Measurements from ENCODE around the gene GRM8. TPM values are rescaled to one million over a fixed set of nuclear protein-coding genes. Genes with fewer than 3 reads are reported as not detected.

GRM8 gene
- total RNA-seq, 4 donors from 2014 or later = 0.57 TPM; not detected in 3

DNA sequence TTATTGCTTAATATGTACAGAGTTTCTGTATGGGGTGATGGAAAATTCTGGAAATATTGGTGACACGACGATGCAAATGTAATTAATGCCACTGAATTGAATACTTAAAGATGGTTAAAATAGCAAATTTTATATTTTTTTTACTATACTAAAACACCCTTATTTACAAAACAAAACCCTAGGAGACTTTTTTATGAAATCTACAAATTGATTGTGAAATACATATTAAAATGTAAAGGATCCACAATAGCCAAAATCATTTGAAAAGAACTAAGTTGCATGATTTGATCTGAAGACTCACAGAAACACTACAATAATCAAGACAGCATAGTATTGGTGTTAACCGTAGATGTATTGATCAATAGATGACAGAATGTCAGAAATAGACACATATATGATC lies 252.0 kb downstream of the GRM8 start:
- WGBS, 2 donors = 79 to 92% methylated on average over 3 of the region's 3 CpGs
- H3K27ac ChIP-seq = no peak overlapping the region
- intact Hi-C loops (cut with DNase I) = no loop called here

DNA sequence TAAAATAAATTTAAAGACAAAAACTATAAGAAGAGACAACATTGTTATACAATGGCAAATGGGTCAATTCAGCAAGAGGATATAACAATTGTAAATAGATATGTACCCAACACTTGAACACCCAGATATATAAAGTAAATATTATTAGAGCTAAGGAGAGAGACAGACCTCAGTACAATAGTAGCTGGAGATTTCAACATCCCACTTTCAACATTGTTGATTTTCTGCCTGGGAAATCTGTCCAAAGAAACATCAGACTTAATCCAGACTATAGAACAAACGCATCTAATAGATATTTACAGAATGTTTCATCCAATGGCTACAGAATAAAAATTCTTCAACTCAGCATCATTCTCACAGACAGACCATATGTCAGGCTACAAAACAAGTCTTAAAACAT lies 256.1 kb downstream of the GRM8 start:
- WGBS, 2 donors = 18 to 38% methylated on average over 1 of the region's 1 CpG
- H3K4me1 ChIP-seq = no peaks in the 10 kb centered on the region
- no peak for DNase-seq
- H3K9me3 ChIP-seq = no peaks in the 10 kb centered on the region
- no peak overlapping the region for H3K4me3 ChIP-seq
- no peaks in the 10 kb centered on the region for H3K27me3 ChIP-seq
- H3K36me3 ChIP-seq = no peaks in the 10 kb centered on the region
- TF ChIP-seq POLR2A (IDR thresholded peaks at IDR 0.05) = no peak
- TF ChIP-seq, protein P1, sequence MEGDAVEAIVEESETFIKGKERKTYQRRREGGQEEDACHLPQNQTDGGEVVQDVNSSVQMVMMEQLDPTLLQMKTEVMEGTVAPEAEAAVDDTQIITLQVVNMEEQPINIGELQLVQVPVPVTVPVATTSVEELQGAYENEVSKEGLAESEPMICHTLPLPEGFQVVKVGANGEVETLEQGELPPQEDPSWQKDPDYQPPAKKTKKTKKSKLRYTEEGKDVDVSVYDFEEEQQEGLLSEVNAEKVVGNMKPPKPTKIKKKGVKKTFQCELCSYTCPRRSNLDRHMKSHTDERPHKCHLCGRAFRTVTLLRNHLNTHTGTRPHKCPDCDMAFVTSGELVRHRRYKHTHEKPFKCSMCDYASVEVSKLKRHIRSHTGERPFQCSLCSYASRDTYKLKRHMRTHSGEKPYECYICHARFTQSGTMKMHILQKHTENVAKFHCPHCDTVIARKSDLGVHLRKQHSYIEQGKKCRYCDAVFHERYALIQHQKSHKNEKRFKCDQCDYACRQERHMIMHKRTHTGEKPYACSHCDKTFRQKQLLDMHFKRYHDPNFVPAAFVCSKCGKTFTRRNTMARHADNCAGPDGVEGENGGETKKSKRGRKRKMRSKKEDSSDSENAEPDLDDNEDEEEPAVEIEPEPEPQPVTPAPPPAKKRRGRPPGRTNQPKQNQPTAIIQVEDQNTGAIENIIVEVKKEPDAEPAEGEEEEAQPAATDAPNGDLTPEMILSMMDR (IDR thresholded peaks at IDR 0.05) = no peak
- no peak overlapping the region for H3K27ac ChIP-seq
- intact Hi-C loops (cut with DNase I) = no loop called here

More for the DNA sequence above, 252.0 kb downstream of the GRM8 start:
- Histone ChIP-seq H3K4me3 (no peak overlapping the region), H3K4me1 (no peaks in the 10 kb centered on the region), H3K9me3 (no peaks in the 10 kb centered on the region), H3K36me3 (no peaks in the 10 kb centered on the region), H3K27me3 (no peaks in the 10 kb centered on the region)
- TF ChIP-seq POLR2A (IDR thresholded peaks at IDR 0.05) = no peak
- TF ChIP-seq, protein P1 (IDR thresholded peaks at IDR 0.05) = no peak
- no peak for DNase-seq

DNA sequence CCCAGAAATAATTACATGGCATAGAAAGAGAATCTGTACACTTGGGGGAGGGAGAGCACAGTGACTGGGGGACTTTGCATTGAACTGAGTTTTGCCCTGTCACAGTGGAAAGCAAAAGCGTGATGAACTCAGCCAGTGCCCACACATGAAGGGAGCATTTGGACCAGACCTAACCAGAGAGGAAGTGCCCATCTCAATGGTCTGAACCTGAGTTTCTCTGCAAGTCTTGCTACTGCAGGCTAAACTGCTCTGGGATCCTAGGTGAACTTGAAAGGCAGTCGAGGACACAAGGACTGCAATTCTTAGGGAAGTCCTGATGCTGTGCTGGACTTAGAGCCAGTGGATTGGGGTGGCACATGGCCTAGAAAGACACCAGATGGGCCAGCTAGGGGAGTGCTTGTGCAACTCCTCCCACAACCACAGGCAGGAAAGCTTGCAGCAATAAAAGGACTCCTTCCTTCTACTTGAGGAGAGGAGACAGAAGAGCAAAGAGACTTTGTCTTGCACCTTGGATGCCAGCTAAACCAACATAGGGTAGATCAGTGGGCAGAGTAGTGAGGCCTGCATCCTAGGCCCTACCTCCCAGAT lies 259.0 kb downstream of the GRM8 start:
- DNase-seq = no peak
- H3K9me3 ChIP-seq = no peaks in the 10 kb centered on the region
- H3K4me1 ChIP-seq = no peaks in the 10 kb centered on the region
- TF ChIP-seq, protein P1 (IDR thresholded peaks at IDR 0.05) = no peak
- TF ChIP-seq POLR2A (IDR thresholded peaks at IDR 0.05) = no peak
- no peak overlapping the region for H3K4me3 ChIP-seq
- intact Hi-C loops (cut with DNase I) = no loop called here
- WGBS, 2 donors = 57% methylated on average over 1 of the region's 2 CpGs; no CpG with 5 or more reads in 1 of the 2 donors
- no peaks in the 10 kb centered on the region for H3K36me3 ChIP-seq
- no peaks in the 10 kb centered on the region for H3K27me3 ChIP-seq
- no peak overlapping the region for H3K27ac ChIP-seq

DNA sequence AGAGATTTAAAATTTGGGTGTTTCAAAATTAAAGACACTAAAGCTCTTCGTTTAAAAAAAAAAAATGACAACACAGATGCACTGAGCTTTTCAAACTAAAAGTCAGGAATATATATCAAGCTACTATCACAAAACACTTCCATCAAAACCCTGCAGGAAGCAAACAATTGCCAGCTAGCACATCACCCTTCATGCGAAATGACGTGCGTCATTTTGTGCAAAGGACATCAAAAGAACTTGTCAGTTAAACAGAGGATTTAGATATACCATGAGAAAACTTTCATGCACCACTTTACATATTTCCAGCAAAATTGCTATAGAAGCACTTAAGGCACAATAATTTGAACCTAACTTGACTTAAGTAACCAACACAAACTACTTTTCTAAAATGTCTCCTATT lies 264.7 kb downstream of the GRM8 start:
- whole genome bisulfite sequencing, 2 donors = 78% methylated on average over 4 of the region's 4 CpGs
- intact Hi-C loops (cut with DNase I) = no loop called here
- Histone ChIP-seq H3K27me3 (no peaks in the 10 kb centered on the region), H3K4me1 (no peaks in the 10 kb centered on the region), H3K27ac (no peak overlapping the region), H3K9me3 (no peaks in the 10 kb centered on the region), H3K36me3 (no peaks in the 10 kb centered on the region), H3K4me3 (no peak overlapping the region)
- DNase-seq = no peak
- TF ChIP-seq POLR2A (IDR thresholded peaks at IDR 0.05) = no peak
- TF ChIP-seq, protein P1 (IDR thresholded peaks at IDR 0.05) = no peak

DNA sequence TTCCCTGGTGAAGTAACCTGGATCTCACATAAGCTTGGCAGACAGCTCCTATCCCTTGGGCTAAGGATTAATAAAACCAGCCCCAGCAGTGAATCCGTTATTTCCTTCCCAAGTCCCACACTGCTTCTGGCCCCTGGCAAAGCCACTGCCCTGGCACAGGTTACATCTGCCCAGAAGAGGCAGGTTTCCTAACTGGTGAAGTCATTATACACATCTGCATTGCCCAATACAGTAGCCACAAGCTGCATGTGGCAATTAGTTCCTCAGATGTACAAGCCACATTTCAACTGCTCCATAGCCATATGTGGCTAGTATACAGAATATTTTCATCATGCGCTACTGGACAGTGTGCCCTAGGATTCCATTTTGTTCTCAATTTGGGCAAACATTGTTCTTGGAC lies 273.0 kb downstream of the GRM8 start:
- no peak for DNase-seq
- Histone ChIP-seq H3K36me3 (no peaks in the 10 kb centered on the region), H3K4me3 (no peak overlapping the region), H3K27ac (no peak overlapping the region), H3K27me3 (no peaks in the 10 kb centered on the region), H3K9me3 (no peaks in the 10 kb centered on the region), H3K4me1 (no peaks in the 10 kb centered on the region)
- TF ChIP-seq, protein P1 (IDR thresholded peaks at IDR 0.05) = no peak
- no peak for TF ChIP-seq POLR2A (IDR thresholded peaks at IDR 0.05)
- WGBS, 2 donors = 50 to 55% methylated on average over 2 of the region's 2 CpGs
- intact Hi-C loops (cut with DNase I) = no loop called here
